Measurements from ENCODE around the gene ALDH3A1.

GRCh38 chr17:19752216-19753050 is 4.3 kb upstream of the ALDH3A1 start:
- TF ChIP-seq CTCF (IDR thresholded peaks at IDR 0.05) (no peak), POLR2A (IDR thresholded peaks at IDR 0.05) (no peak), EP300 (IDR thresholded peaks at IDR 0.05) (no peak)

Measured in stomach (tissue), 4 donors.